CD8-positive, alpha-beta memory T cell (primary cell): Measurements from ENCODE around the gene EIPR1. TPM values are rescaled to one million over a fixed set of nuclear protein-coding genes. Genes with fewer than 3 reads are reported as not detected.

Experiments used
- CTCF ChIA-PET: fragments of 350-600 bp; sonication (Branson Sonifier 250); formaldehyde crosslinking; loops from one replicate; lab custom pipeline; 2021; ENCODE audit warnings: antibody characterized with exemption; lab: Charles Lee
- POLR2A ChIA-PET: fragments of 350-600 bp; sonication (Branson Sonifier 250); formaldehyde crosslinking; loops from one replicate; lab custom pipeline; 2021; ENCODE audit warnings: antibody characterized with exemption; lab: Charles Lee
- DNase-seq, 5 donors: peaks; one replicate each; pipeline versions ENCODE4 v3.0.0 to v3.0.0-alpha.2; 2020 to 2022; ENCODE audit warnings: mixed read lengths in 1 of 5
- H3K27ac ChIP-seq: one replicate; pipeline ENCODE4 v1.7.0; 2013; ENCODE audit warnings: low read depth, mild to moderate bottlenecking, low read length, moderate library complexity
- H3K27me3 ChIP-seq: 2 replicates; pipeline ENCODE4 v1.7.0; 2013; ENCODE audit warnings: low read length, mild to moderate bottlenecking; ENCODE audit not compliant: insufficient read depth, poor library complexity, severe bottlenecking
- H3K36me3 ChIP-seq: 2 replicates; pipeline ENCODE4 v1.7.0; 2013; ENCODE audit warnings: mild to moderate bottlenecking, low read length, moderate library complexity; ENCODE audit not compliant: insufficient read depth
- H3K4me1 ChIP-seq: 2 replicates; pipeline ENCODE4 v1.7.0; 2013; ENCODE audit warnings: mild to moderate bottlenecking, low read length, moderate library complexity; ENCODE audit not compliant: insufficient read depth
- H3K4me3 ChIP-seq: 2 replicates; pipeline ENCODE4 v1.7.0; 2013; ENCODE audit warnings: mild to moderate bottlenecking, low read length
- H3K9me3 ChIP-seq: 2 replicates; pipeline ENCODE4 v1.7.0; 2013; ENCODE audit warnings: mild to moderate bottlenecking, low read length
- H3K27ac Mint-ChIP-seq, 8 donors: one replicate each; pipeline ENCODE4 v1.8.0; 2020 to 2021; ENCODE audit warnings: mixed read lengths in 8 of 8, mild to moderate bottlenecking in 6 of 8, inconsistent platforms in 3 of 8, moderate library complexity in 3 of 8
- H3K27me3 Mint-ChIP-seq, 2 donors: one replicate each; pipeline ENCODE4 v1.8.0; 2020 to 2021; ENCODE audit warnings: mixed read lengths in 2 of 2, mild to moderate bottlenecking in 1 of 2, moderate library complexity in 1 of 2
- H3K36me3 Mint-ChIP-seq, 3 donors: one replicate each; pipeline ENCODE4 v1.8.0; 2020 to 2021; ENCODE audit warnings: mixed read lengths in 3 of 3, inconsistent platforms in 1 of 3, mild to moderate bottlenecking in 1 of 3
- H3K4me1 Mint-ChIP-seq, 3 donors: one replicate each; pipeline ENCODE4 v1.8.0; 2020 to 2021; ENCODE audit warnings: mixed read lengths in 3 of 3, inconsistent platforms in 1 of 3, mild to moderate bottlenecking in 1 of 3
- H3K4me3 Mint-ChIP-seq, 7 donors: one replicate each; pipeline ENCODE4 v1.8.0; 2020 to 2021; ENCODE audit warnings: mixed read lengths in 7 of 7, mild to moderate bottlenecking in 6 of 7, moderate library complexity in 4 of 7, inconsistent platforms in 2 of 7
- H3K9me3 Mint-ChIP-seq, 5 donors: one replicate each; pipeline ENCODE4 v1.8.0; 2020 to 2022; ENCODE audit warnings: mixed read lengths in 5 of 5, mild to moderate bottlenecking in 3 of 5, moderate library complexity in 2 of 5, inconsistent platforms in 1 of 5
- polyA plus RNA-seq: library from polyadenylated mRNA; unstranded; fragments of 300-500 nt; fragmentation: Illumina TruSeq; gene quantifications from one replicate; pipeline ENCODE4 v1.2.3, GENCODE V29; 2021
- total RNA-seq, 2 experiments: library from RNA; stranded (reverse); gene quantifications; one replicate each; pipeline ENCODE4 v1.2.3, GENCODE V29; 2021

Gene EIPR1
- 10 to 100 TPM; 41.6 to 43.9 TPM for total RNA-seq
- polyA plus RNA-seq = 39.2 TPM

DNA sequence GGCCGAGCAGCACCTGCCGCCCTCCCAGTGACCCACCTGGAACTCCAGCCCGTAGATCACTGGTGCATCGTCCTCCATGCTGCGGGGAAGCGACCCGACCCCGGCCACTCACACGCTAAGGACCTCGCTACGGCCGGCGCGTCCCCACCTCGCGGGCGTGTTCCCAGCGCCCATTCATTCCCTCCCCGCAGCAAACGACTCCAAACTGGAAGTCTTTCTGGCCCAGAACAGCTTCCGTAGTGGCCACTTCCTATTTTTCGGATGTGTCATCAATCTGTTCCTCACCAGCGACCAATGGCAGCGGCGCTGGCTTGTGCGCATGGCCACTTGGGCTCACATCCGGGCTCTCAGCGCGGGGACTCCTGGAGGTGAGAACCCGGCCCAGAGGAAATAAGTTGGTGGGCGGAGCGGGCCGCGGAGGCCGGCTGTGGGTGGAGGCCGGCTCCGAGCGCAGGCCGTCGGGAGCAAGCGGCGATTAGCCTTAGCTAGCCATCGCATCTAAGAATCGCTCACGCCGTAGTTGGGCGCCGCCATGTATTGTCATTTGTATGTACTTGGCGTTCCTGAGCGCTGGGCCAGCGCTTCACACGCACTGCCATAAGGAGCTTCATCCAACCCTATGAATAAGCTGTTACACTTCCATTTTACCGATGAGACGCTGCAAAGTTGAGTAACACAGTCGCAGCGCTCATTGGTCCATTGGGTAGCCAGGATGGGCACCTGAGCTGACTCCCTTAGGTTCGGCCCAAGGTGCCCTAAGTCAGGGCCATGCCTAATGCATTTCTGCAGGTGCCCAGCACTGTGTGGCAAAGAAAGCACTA is at the start of gene EIPR1:
Gene EIPR1 (minus strand): TSS at position 207 of the 821 bp plus-strand sequence. CDS start 129 bp downstream, at position 78.
- peak within 1 kb of the TSS; percentile 94 to 99 (median 98) for H3K27ac Mint-ChIP-seq
- peaks cover 35% of the 10 kb centered on the region for H3K4me1 ChIP-seq
- peak; percentile 93 to 98 (median 96) for DNase-seq
- H3K4me1 Mint-ChIP-seq = peaks cover 46 to 62% (median 53%) of the 10 kb centered on the region in 3 donors
- no peaks in the 10 kb centered on the region for H3K36me3 ChIP-seq
- H3K27ac ChIP-seq = peak within 1 kb of the TSS; percentile 90
- H3K9me3 ChIP-seq = no peaks in the 10 kb centered on the region
- peaks cover 0 to 1% of the 10 kb centered on the region in 2 donors for H3K27me3 Mint-ChIP-seq
- peak within 1 kb of the TSS; percentile 98 for H3K4me3 ChIP-seq
- H3K9me3 Mint-ChIP-seq = peaks cover 0 to 4% (median 0%) of the 10 kb centered on the region in 5 donors
- ChIA-PET POLR2A (interaction anchor here (0.6 to 2.1 kb wide), 3 partner anchors 36 to 181 kb away, joined by 3 to 11 read pairs (median 3); partner anchors contain the start of gene RNASEH1), CTCF (interaction anchor here (1.0 to 2.2 kb wide), 4 partner anchors 45 to 274 kb away, joined by 3 to 4 read pairs (median 3); partner anchors contain the start of gene RNASEH1)
- no peaks in the 10 kb centered on the region for H3K27me3 ChIP-seq
- peak within 1 kb of the TSS; percentile 94 to 97 (median 97) for H3K4me3 Mint-ChIP-seq
- peaks cover 4 to 28% (median 4%) of the 10 kb centered on the region in 3 donors for H3K36me3 Mint-ChIP-seq

DNA sequence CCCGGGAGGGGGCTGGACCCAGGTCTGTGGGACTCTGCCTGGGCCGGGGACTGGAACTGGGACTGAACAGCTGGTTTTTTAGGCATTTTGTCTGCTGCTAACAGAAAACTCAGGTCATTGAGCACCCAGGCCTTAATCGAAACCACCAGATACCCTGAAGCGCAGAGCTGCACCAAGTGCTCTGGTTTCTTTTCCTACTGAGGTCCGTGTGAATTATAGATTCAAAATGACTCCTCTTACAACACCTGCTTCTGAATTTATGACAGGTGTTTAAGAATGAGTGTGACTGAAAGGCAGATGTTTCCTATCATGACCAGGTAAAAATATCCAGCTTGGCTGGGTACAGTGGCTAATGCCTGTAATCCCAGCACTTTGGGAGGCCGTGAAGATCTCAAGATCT is 49.7 kb upstream of the EIPR1 start:
- ChIA-PET CTCF (interaction anchor here (2.4 kb wide), 1 partner anchor 224 kb away, joined by 11 read pairs; no protein-coding TSS in a partner anchor), POLR2A (no interaction called here)
- Mint-ChIP-seq H3K27me3 (no peaks in the 10 kb centered on the region), H3K36me3 (peaks cover 3 to 95% (median 17%) of the 10 kb centered on the region in 3 donors), H3K27ac (peak overlapping the region in 2 of 8 donors; percentile 24 to 26), H3K4me3 (no peak overlapping the region), H3K4me1 (peaks cover 6 to 10% (median 10%) of the 10 kb centered on the region in 3 donors), H3K9me3 (no peaks in the 10 kb centered on the region)
- peaks cover 29% of the 10 kb centered on the region for H3K36me3 ChIP-seq
- H3K27me3 ChIP-seq = no peaks in the 10 kb centered on the region
- H3K27ac ChIP-seq = no peak overlapping the region
- no peaks in the 10 kb centered on the region for H3K9me3 ChIP-seq
- no peak overlapping the region for H3K4me3 ChIP-seq
- H3K4me1 ChIP-seq = no peaks in the 10 kb centered on the region
- DNase-seq = no peak

DNA sequence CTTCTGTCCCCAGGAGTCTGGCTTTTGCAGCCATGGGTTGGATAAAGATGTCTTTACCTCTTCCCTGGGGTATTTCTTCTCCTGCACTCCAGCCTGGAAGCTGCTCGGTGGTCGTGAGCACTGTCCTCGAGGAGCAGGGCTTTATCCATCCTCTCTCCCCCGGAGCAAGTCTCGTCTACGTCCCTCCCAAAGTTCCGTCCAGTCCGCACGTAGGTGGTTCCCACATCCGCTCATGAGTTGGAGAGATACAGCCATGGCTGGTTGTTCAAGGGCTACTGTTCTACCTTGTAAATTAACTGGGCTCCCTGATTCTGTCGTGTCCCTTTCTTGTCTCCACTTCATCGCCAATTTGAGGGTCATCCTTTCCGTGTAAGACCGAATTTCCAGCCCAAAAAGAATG is 49.0 kb upstream of the EIPR1 start:
- Mint-ChIP-seq H3K9me3 (no peaks in the 10 kb centered on the region), H3K4me1 (peaks cover 6 to 10% (median 10%) of the 10 kb centered on the region in 3 donors), H3K36me3 (peaks cover 3 to 95% (median 11%) of the 10 kb centered on the region in 3 donors), H3K4me3 (no peak overlapping the region), H3K27ac (peak overlapping the region in 1 of 8 donors; percentile 36), H3K27me3 (no peaks in the 10 kb centered on the region)
- Histone ChIP-seq H3K4me3 (no peak overlapping the region), H3K9me3 (no peaks in the 10 kb centered on the region), H3K36me3 (peaks cover 29% of the 10 kb centered on the region), H3K27me3 (no peaks in the 10 kb centered on the region), H3K4me1 (no peaks in the 10 kb centered on the region), H3K27ac (no peak overlapping the region)
- ChIA-PET CTCF (interaction anchor here (1.5 to 2.4 kb wide), 2 partner anchors 35 to 225 kb away, joined by 4 to 11 read pairs; no protein-coding TSS in a partner anchor), POLR2A (no interaction called here)
- DNase-seq = no peak

DNA sequence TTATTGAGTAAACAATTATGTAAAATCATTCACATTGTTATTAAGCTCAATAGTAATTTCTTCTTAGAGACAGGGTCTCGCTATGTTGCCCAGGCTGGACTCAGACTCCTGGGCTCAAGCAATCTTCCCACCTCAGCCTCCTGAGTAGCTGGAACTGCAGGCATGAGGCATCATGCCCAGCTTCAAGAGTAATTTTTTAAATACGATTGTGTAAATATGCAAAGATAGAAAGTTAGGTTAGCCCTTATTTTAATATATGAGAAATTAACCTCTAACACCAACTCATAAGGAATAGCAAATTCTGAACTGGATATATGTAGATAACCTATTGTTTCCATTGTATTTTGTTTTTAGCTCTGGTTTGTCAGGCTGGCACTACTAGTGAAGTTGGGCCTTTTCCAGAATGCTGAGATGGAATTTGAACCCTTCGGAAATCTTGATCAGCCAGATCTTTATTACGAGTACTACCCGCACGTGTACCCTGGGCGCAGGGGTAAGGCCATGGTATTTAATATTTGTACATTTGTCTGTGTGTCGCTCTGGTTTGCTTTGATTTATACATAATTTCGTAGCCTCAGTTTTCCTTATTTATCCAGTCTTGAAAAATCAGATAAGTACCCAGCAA is 46.7 kb upstream of the EIPR1 start:
- H3K27me3 Mint-ChIP-seq = no peaks in the 10 kb centered on the region
- no peaks in the 10 kb centered on the region for H3K4me1 ChIP-seq
- H3K9me3 Mint-ChIP-seq = no peaks in the 10 kb centered on the region
- peaks cover 32% of the 10 kb centered on the region for H3K36me3 ChIP-seq
- no peak overlapping the region for H3K4me3 Mint-ChIP-seq
- H3K4me1 Mint-ChIP-seq = peaks cover 6 to 10% (median 10%) of the 10 kb centered on the region in 3 donors
- CTCF ChIA-PET = interaction anchor here (0.7 to 3.7 kb wide), 30 partner anchors 9 to 357 kb away, joined by 3 to 61 read pairs (median 3); partner anchors contain the start of genes ADI1, RNASEH1 and TRAPPC12
- peaks cover 3 to 95% (median 10%) of the 10 kb centered on the region in 3 donors for H3K36me3 Mint-ChIP-seq
- H3K27ac Mint-ChIP-seq = peak overlapping the region in 1 of 8 donors; percentile 2
- POLR2A ChIA-PET = interaction anchor here (0.5 kb wide), 1 partner anchor 96 kb away, joined by 4 read pairs; no protein-coding TSS in a partner anchor
- no peaks in the 10 kb centered on the region for H3K27me3 ChIP-seq
- no peak for DNase-seq
- no peak overlapping the region for H3K27ac ChIP-seq
- no peak overlapping the region for H3K4me3 ChIP-seq
- no peaks in the 10 kb centered on the region for H3K9me3 ChIP-seq

DNA sequence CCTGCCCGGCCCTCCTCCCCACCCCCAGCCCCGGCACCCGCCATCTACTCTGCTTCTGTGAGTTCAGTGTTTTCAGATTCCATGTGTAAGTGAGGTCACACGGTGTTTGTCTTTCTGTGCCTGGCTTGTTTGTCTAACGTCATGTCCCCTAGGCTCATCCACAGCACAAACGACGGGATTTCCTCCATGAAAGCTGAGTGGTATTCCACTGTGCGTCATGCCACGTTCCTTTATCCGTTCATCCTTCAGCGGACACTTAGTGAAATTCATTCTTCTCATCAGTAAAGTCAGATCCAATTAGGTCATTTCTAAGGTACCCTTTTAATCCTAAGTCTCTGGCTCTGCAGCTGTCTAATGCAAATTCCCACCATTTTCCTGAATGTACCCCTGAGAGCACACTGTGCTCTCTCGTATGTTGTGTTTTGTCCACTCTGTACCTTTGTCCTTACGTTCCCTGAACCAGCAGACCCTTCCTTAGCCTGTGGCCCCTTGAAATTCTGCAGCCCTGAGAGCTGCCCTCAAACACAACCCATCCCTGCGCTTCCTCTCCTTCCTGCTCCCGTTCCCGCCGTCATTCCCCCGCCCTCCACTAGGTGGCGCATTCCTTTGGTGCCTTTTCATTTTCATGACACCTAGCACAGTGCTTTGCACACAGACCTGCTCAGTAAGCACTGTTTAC is 46.0 kb upstream of the EIPR1 start:
- POLR2A ChIA-PET = interaction anchor here (0.5 kb wide), 1 partner anchor 96 kb away, joined by 4 read pairs; no protein-coding TSS in a partner anchor
- CTCF ChIA-PET = interaction anchor here (0.7 to 3.7 kb wide), 35 partner anchors 9 to 357 kb away, joined by 3 to 61 read pairs (median 3); partner anchors contain the start of genes ADI1, EIPR1, RNASEH1 and TRAPPC12
- Mint-ChIP-seq H3K36me3 (peaks cover 3 to 95% (median 10%) of the 10 kb centered on the region in 3 donors), H3K9me3 (no peaks in the 10 kb centered on the region), H3K27ac (peak overlapping the region in 6 of 8 donors; percentile 2 to 71 (median 26)), H3K4me3 (no peak overlapping the region), H3K27me3 (no peaks in the 10 kb centered on the region), H3K4me1 (peaks cover 3 to 5% (median 5%) of the 10 kb centered on the region in 3 donors)
- DNase-seq = peak; percentile 44 to 78 (median 60)
- Histone ChIP-seq H3K27me3 (no peaks in the 10 kb centered on the region), H3K4me1 (no peaks in the 10 kb centered on the region), H3K36me3 (peaks cover 32% of the 10 kb centered on the region), H3K27ac (no peak overlapping the region), H3K9me3 (no peaks in the 10 kb centered on the region), H3K4me3 (no peak overlapping the region)

DNA sequence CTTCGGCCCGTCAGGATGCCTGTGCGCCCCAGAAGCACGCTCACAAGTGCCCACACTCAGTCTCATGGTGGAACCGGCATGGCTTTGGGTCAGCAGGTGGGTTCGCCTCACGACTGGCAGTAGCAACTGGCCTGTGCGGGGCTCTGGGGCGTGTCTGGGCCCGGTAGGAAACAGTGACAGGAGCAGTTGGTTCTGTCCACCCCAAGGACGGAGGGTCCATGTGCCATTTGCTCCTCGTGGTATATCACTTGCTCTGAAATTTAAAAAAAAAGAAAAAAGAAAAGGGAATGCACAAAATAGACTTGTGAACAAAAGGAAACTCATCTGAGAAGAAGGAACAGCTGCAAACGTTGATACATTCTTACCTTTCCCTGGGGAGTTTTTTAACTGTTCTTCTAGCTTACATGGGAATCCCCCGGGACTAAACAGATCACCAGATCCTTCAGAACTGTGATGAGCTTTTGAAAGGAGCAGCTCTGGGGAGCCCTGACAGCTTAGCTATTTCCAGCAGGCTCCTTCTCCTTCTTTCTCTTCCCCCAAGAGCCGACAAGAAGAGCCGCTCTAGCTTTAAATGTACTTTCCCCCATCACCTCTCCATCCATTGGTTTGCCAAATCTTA is 44.7 kb upstream of the EIPR1 start:
- Histone ChIP-seq H3K9me3 (no peaks in the 10 kb centered on the region), H3K4me1 (no peaks in the 10 kb centered on the region), H3K36me3 (peaks cover 32% of the 10 kb centered on the region), H3K4me3 (no peak overlapping the region), H3K27me3 (no peaks in the 10 kb centered on the region), H3K27ac (no peak overlapping the region)
- POLR2A ChIA-PET = no interaction called here
- H3K27ac Mint-ChIP-seq = peak overlapping the region in 4 of 8 donors; percentile 2 to 27 (median 20)
- H3K4me3 Mint-ChIP-seq = no peak overlapping the region
- DNase-seq = no peak
- no peaks in the 10 kb centered on the region for H3K9me3 Mint-ChIP-seq
- peaks cover 3 to 94% (median 10%) of the 10 kb centered on the region in 3 donors for H3K36me3 Mint-ChIP-seq
- peaks cover 3 to 5% (median 5%) of the 10 kb centered on the region in 3 donors for H3K4me1 Mint-ChIP-seq
- CTCF ChIA-PET = interaction anchor here (0.7 to 3.7 kb wide), 11 partner anchors 8 to 234 kb away, joined by 3 to 61 read pairs (median 5); partner anchors contain the start of genes EIPR1 and TRAPPC12
- no peaks in the 10 kb centered on the region for H3K27me3 Mint-ChIP-seq

DNA sequence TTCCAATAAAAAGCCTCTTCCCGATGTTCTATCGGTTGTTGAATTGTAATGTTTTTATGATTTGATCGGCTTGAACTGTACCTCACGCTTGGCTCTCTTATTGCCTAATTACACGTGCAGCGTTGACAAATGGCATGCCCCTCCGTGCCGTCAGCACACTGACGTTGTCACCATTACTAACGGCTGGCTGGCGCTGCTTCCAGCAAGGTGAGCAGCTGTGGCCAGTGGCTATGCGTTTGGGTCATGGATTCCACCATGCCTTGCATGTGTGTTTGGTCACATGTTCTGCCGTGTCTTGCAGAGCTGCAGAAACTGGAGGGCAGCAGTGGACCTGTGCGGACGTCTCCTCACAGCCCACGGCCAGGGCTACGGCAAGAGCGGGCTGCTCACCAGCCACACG is 44.0 kb upstream of the EIPR1 start:
- Mint-ChIP-seq H3K9me3 (no peaks in the 10 kb centered on the region), H3K36me3 (peaks cover 3 to 92% (median 12%) of the 10 kb centered on the region in 3 donors), H3K27me3 (no peaks in the 10 kb centered on the region), H3K27ac (peak overlapping the region in 1 of 8 donors; percentile 10), H3K4me1 (peaks cover 5 to 9% (median 5%) of the 10 kb centered on the region in 3 donors), H3K4me3 (no peak overlapping the region)
- Histone ChIP-seq H3K4me1 (no peaks in the 10 kb centered on the region), H3K27ac (no peak overlapping the region), H3K4me3 (no peak overlapping the region), H3K36me3 (peaks cover 29% of the 10 kb centered on the region), H3K9me3 (no peaks in the 10 kb centered on the region), H3K27me3 (no peaks in the 10 kb centered on the region)
- no peak for DNase-seq
- ChIA-PET POLR2A (no interaction called here), CTCF (interaction anchor here (0.8 kb wide), 1 partner anchor 229 kb away, joined by 3 read pairs; no protein-coding TSS in a partner anchor)
